ENCODE data around the gene NHEJ1. TPM values are rescaled to one million over a fixed set of nuclear protein-coding genes. Genes with fewer than 3 reads are reported as not detected.

The NHEJ1 gene
- polyA plus RNA-seq, 1 of the 3 experiments (the other 2 are of a cell fraction): 16.3 TPM

DNA sequence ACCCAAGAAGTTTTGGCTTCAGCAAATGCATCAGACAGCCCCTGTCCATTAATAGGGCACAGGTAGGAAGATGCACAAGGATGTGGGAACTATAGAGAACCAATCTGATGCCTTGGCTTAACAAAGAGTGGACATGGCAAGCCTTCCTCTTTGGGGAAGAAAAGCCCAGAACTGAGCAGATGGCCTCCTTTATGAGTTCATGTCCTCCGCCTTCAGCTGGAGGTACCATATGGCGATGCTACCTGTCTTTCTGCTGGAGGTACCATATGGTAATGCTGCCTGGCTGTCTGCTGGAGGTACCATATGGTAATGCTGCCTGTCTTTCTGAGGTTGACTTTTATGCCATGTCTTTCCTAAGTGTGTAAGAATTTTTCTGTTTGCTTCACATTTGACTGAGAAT is 23.5 kb upstream of the NHEJ1 start:
- H3K4me1 ChIP-seq (ENCODE audit: control insufficient read depth in 1 of 2, insufficient read depth in 2 of 2, low read depth in 1 of 2, low read length in 1 of 2): peaks cover 0 to 4% of the 10 kb centered on the region in 2 experiments; a peak in 2 of 4 replicates

DNA sequence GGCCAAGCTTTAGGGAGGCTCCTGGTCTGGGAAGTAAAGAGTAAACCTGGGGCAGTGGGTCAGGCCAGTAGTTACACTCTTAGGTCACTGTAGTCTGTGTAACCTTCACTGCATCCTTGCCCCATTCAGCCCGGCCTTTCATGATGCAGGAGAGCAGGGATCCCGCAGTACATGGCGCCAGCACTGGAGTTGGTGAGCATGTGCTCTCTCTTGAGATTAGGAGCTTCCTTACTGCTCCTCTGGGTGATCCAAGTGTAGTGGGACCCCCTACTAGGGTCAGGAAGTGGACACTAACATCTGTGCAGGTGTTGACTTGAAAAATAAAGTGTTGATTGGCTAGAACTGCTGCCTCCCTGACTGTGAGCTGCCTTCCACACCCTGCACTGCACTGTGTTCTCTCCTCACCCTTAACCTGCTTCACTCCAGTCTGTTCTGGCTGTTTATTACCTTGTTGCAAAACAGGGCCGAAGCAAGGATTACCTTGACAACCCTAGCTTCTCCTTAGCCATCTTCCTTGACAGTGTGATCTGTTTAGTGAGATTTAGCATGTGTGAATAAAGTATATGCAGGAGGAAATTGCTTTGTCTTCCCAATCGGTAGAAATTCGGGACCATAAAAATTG is 22.6 kb upstream of the NHEJ1 start:
- TF ChIP-seq, protein P1, sequence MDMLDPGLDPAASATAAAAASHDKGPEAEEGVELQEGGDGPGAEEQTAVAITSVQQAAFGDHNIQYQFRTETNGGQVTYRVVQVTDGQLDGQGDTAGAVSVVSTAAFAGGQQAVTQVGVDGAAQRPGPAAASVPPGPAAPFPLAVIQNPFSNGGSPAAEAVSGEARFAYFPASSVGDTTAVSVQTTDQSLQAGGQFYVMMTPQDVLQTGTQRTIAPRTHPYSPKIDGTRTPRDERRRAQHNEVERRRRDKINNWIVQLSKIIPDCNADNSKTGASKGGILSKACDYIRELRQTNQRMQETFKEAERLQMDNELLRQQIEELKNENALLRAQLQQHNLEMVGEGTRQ (IDR thresholded peaks at IDR 0.05; ENCODE audit: borderline replicate concordance, low read depth, low read length): no peak
- no peak for TF ChIP-seq RXRA (IDR thresholded peaks at IDR 0.05; ENCODE audit: borderline replicate concordance, low read depth)
- TF ChIP-seq YY1 (IDR thresholded peaks at IDR 0.05; ENCODE audit: low read depth): no peak
- TF ChIP-seq TCF12 (IDR thresholded peaks at IDR 0.05): no peak
- no peak for TF ChIP-seq FOXJ3 (CRISPR knock-in tag; IDR thresholded peaks at IDR 0.05)
- no peak for TF ChIP-seq JUND (IDR thresholded peaks at IDR 0.05)
- TF ChIP-seq EP300 (IDR thresholded peaks at IDR 0.05; ENCODE audit: borderline replicate concordance in 1 of 2, low read depth in 1 of 2, low read length in 1 of 2): no peak
- no peak for TF ChIP-seq TEAD4 (IDR thresholded peaks at IDR 0.05; ENCODE audit: borderline replicate concordance, insufficient read depth)
- Histone ChIP-seq H3K27ac (ENCODE audit: low read depth in 2 of 2, low read length in 1 of 2) (no peak overlapping the region), H4K20me1 (ENCODE audit: insufficient read depth) (peaks cover 10% of the 10 kb centered on the region), H3K4me1 (ENCODE audit: control insufficient read depth in 1 of 2, insufficient read depth in 2 of 2, low read depth in 1 of 2, low read length in 1 of 2) (peaks cover 0 to 9% of the 10 kb centered on the region in 2 experiments; a peak in 2 of 4 replicates), H3K9ac (no peak overlapping the region), H3K36me3 (replicated peaks in 1 of 2; ENCODE audit: control insufficient read depth in 1 of 2, insufficient read depth in 2 of 2, low read length in 1 of 2) (peaks cover 50 to 52% of the 10 kb centered on the region in 2 experiments), H2AFZ (ENCODE audit: low read depth) (no peak overlapping the region), H3K9me2 (no peaks in the 10 kb centered on the region), H3K9me3 (no peaks in the 10 kb centered on the region), H3K4me3 (ENCODE audit: low read depth in 2 of 2, low read length in 1 of 2) (no peak overlapping the region), H3K79me2 (ENCODE audit: insufficient read depth) (peaks cover 25% of the 10 kb centered on the region), H3F3A (replicated peaks; ENCODE audit: insufficient read depth) (peaks cover 13% of the 10 kb centered on the region), H3K4me2 (no peak overlapping the region), H3K27me3 (ENCODE audit: insufficient read depth) (no peaks in the 10 kb centered on the region)
- no peak for DNase-seq
- ChIA-PET CTCF (interaction anchor here (1.2 to 4.1 kb wide), 4 partner anchors 10 to 112 kb away, joined by 3 to 12 read pairs (median 6); partner anchors contain the start of gene NHEJ1), POLR2A (no interaction called here)
- 92% methylated on average over 6 of the region's 6 CpGs for WGBS (ENCODE audit: low lambda C conversion rate)

More for the DNA sequence above, 23.5 kb upstream of the NHEJ1 start:
- Histone ChIP-seq H3K9me3 (no peaks in the 10 kb centered on the region), H2AFZ (ENCODE audit: low read depth) (no peak overlapping the region), H3K4me3 (ENCODE audit: low read depth in 2 of 2, low read length in 1 of 2) (no peak overlapping the region), H3K27me3 (ENCODE audit: insufficient read depth) (no peaks in the 10 kb centered on the region), H3K36me3 (replicated peaks in 1 of 2; ENCODE audit: control insufficient read depth in 1 of 2, insufficient read depth in 2 of 2, low read length in 1 of 2) (peaks cover 50 to 52% of the 10 kb centered on the region in 2 experiments), H3K27ac (ENCODE audit: low read depth in 2 of 2, low read length in 1 of 2) (no peak overlapping the region), H3F3A (replicated peaks; ENCODE audit: insufficient read depth) (peaks cover 13% of the 10 kb centered on the region), H3K9ac (no peak overlapping the region), H4K20me1 (ENCODE audit: insufficient read depth) (peaks cover 7% of the 10 kb centered on the region), H3K4me2 (no peak overlapping the region), H3K9me2 (no peaks in the 10 kb centered on the region), H3K79me2 (ENCODE audit: insufficient read depth) (peaks cover 17% of the 10 kb centered on the region)
- ChIA-PET CTCF (interaction anchor here (1.2 to 4.1 kb wide), 4 partner anchors 9 to 111 kb away, joined by 3 to 12 read pairs (median 7); partner anchors contain the start of gene NHEJ1), POLR2A (no interaction called here)
- DNase-seq: no peak
- WGBS (ENCODE audit: low lambda C conversion rate): 95% methylated on average over 2 of the region's 2 CpGs
- TF ChIP-seq TCF12 (IDR thresholded peaks at IDR 0.05) (no peak), SIN3A (IDR thresholded peaks at IDR 0.05; ENCODE audit: borderline replicate concordance, low read depth, low read length) (no peak), SMC3 (IDR thresholded peaks at IDR 0.05; ENCODE audit: low read depth, low read length) (no peak), EZH2phosphoT487 (IDR thresholded peaks at IDR 0.05; ENCODE audit: borderline replicate concordance, low read depth) (no peak), NRF1 (IDR thresholded peaks at IDR 0.05; ENCODE audit: low read depth, low read length) (no peak), JUND (IDR thresholded peaks at IDR 0.05) (no peak), POLR2AphosphoS5 (IDR thresholded peaks at IDR 0.05; ENCODE audit: low read depth, low read length) (no peak), MEF2A (IDR thresholded peaks at IDR 0.05; ENCODE audit: borderline replicate concordance, low read depth) (no peak), RAD21 (IDR thresholded peaks at IDR 0.05; ENCODE audit: low read length) (no peak), TEAD4 (IDR thresholded peaks at IDR 0.05; ENCODE audit: borderline replicate concordance, insufficient read depth) (no peak), TAF1 (IDR thresholded peaks at IDR 0.05; ENCODE audit: borderline replicate concordance, low read depth, low read length) (no peak), GATA2 (CRISPR knock-in tag; IDR thresholded peaks at IDR 0.05) (no peak), ELF1 (IDR thresholded peaks at IDR 0.05) (no peak), MXI1 (IDR thresholded peaks at IDR 0.05; ENCODE audit: low read depth, low read length) (no peak), NFIC (IDR thresholded peaks at IDR 0.05; ENCODE audit: borderline replicate concordance) (no peak)
- TF ChIP-seq, protein P2, sequence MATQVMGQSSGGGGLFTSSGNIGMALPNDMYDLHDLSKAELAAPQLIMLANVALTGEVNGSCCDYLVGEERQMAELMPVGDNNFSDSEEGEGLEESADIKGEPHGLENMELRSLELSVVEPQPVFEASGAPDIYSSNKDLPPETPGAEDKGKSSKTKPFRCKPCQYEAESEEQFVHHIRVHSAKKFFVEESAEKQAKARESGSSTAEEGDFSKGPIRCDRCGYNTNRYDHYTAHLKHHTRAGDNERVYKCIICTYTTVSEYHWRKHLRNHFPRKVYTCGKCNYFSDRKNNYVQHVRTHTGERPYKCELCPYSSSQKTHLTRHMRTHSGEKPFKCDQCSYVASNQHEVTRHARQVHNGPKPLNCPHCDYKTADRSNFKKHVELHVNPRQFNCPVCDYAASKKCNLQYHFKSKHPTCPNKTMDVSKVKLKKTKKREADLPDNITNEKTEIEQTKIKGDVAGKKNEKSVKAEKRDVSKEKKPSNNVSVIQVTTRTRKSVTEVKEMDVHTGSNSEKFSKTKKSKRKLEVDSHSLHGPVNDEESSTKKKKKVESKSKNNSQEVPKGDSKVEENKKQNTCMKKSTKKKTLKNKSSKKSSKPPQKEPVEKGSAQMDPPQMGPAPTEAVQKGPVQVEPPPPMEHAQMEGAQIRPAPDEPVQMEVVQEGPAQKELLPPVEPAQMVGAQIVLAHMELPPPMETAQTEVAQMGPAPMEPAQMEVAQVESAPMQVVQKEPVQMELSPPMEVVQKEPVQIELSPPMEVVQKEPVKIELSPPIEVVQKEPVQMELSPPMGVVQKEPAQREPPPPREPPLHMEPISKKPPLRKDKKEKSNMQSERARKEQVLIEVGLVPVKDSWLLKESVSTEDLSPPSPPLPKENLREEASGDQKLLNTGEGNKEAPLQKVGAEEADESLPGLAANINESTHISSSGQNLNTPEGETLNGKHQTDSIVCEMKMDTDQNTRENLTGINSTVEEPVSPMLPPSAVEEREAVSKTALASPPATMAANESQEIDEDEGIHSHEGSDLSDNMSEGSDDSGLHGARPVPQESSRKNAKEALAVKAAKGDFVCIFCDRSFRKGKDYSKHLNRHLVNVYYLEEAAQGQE (IDR thresholded peaks at IDR 0.05; ENCODE audit: low read depth, low read length): no peak
- TF ChIP-seq, protein P3, sequence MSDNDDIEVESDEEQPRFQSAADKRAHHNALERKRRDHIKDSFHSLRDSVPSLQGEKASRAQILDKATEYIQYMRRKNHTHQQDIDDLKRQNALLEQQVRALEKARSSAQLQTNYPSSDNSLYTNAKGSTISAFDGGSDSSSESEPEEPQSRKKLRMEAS (IDR thresholded peaks at IDR 0.05; ENCODE audit: low read depth): no peak
